LNCaP clone FGC (cell line): ENCODE results near the gene ARHGAP24.
"Not testable (repeated sequence)": the region's sequence is repeated elsewhere in the genome, so short reads cannot be mapped to it uniquely, and the experiment has no call there.

Experiments
- DNase-seq: peaks from one replicate; pipeline ENCODE4 v3.0.0-alpha.2; 2011; ENCODE audit warnings: low read depth
- H3K4me3 ChIP-seq: 2 replicates; pipeline ENCODE4 v1.5.1; 2011; ENCODE audit warnings: mild to moderate bottlenecking, low read depth, low read length, control low read depth
- TF ChIP-seq, protein P1 (sequence below): IDR thresholded peaks from 2 replicates; pipeline ENCODE4 v1.5.1; 2012; ENCODE audit warnings: mild to moderate bottlenecking; ENCODE audit not compliant: control insufficient read depth, insufficient read depth; ENCODE audit errors: extremely low read depth

ARHGAP24 gene

DNA sequence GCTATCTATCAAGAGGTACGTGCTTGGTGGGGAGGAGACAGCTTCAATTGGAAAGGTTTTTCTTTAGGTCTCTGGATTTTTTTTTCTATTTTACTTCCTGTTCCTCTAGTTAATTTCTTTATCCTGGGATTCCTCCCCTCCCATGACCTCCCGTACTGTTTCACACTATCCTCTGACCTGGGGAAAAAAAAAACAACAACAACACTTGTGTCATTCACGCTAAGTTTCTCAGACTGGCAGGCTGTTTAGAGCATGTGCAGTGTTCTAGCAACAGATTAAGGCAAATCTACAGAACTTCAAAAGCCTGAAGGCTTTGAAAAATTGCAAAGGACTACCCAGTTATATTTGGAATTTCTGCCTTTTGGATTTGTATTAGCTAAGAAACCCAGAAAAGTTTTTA lies 358.4 kb downstream of the ARHGAP24 start:
- H3K4me3 ChIP-seq = no peak overlapping the region
- TF ChIP-seq, protein P1, sequence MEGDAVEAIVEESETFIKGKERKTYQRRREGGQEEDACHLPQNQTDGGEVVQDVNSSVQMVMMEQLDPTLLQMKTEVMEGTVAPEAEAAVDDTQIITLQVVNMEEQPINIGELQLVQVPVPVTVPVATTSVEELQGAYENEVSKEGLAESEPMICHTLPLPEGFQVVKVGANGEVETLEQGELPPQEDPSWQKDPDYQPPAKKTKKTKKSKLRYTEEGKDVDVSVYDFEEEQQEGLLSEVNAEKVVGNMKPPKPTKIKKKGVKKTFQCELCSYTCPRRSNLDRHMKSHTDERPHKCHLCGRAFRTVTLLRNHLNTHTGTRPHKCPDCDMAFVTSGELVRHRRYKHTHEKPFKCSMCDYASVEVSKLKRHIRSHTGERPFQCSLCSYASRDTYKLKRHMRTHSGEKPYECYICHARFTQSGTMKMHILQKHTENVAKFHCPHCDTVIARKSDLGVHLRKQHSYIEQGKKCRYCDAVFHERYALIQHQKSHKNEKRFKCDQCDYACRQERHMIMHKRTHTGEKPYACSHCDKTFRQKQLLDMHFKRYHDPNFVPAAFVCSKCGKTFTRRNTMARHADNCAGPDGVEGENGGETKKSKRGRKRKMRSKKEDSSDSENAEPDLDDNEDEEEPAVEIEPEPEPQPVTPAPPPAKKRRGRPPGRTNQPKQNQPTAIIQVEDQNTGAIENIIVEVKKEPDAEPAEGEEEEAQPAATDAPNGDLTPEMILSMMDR = no peak
- no peak for DNase-seq

DNA sequence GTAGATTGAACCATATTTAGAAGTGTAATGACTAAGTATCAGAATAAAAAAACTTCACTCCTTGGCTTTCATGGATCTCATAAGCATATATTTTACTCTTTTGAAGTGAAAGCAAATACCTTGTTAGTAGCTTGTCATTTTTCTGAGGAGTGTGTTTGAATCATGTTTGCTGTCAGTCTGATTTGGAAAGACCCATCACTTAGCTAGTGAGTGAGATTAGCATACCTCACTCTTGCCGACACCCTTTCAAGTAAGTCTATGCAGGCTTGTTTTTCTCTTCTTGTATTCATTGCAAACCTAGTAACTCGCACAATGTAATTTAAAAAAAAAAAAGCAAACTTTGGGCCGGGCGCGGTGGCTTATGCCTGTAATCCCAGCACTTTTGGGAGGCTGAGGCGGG lies 360.0 kb downstream of the ARHGAP24 start:
- DNase-seq = no peak
- no peak overlapping the region for H3K4me3 ChIP-seq
- TF ChIP-seq, protein P1 = no peak

DNA sequence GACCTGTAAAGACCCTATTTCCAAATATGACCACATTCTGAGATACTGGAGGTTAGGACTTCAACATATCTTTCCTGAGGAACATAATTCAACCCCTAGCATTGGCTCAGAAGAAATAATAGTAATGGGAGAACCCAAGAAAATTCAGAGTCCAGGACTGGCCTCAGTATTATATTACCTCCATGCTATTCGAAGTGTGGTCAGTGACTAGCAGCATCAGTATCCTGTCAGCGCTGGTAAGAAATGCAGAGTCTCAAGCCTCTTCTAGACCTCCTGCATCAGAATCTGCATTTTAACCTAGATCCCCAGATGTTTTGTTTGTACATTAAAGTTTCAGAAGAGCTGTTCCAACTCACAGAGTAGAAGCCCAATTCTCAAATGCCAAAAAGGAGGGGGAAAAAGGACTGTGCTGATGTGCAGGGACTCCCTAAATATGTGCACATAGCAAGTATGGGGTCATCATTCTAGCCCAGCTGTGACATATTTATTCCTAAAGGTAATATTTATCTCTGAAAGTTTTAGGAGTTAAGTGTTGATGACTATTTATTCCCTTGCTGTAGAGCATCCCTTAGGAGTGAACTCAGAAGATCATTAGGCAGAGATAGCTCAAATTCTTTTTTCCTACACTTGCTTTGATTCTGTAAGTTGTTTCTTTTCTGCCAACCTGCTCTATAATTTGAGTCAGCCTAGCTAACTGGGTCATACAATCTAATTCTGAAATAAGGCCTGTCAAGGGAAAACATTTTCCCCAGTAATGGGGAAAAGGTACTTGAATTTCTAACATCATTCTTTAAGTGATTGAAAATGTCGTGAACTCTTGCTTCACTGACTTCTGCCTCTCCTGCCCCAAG lies 361.9 kb downstream of the ARHGAP24 start:
- H3K4me3 ChIP-seq = no peak overlapping the region
- DNase-seq = no peak
- TF ChIP-seq, protein P1 = no peak

DNA sequence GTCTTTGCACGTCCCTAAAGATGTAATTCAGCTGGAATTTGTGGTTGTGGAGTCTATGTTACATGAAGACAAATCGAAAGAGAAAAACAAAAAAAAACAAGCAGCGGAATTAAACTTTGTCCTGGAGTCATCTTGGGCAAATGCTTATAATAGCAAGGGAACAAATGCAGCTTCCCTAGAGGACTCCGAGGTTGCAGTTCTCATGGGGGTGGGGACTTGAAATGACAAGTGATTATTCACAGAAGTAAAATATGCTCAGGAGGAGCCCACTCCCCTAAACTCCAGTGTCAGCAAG lies 362.4 kb downstream of the ARHGAP24 start:
- DNase-seq = no peak
- H3K4me3 ChIP-seq = no peak overlapping the region
- TF ChIP-seq, protein P1 = no peak

DNA sequence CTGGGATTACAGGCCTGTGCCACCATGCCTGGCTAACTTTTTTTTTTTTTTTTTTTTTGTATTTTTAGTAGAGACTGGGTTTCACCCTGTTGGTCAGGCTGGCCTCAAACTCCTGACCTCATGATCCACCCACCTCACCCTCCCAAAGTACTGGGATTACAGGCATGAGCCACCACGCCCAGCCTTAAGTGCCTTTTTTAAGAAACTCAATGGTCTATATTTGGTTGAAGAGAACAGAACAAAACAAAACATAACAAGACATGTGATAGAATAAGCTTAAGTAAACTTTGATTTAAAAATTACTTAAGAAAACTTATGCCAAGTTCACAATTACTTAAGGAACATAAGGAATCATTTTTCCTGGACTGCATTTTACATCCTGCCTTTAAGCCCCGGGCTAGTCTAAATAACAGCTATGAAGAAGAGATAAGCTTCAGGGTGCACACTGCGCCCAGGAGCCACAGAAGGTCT lies 365.1 kb downstream of the ARHGAP24 start:
- not testable (repeated sequence) for H3K4me3 ChIP-seq, DNase-seq

DNA sequence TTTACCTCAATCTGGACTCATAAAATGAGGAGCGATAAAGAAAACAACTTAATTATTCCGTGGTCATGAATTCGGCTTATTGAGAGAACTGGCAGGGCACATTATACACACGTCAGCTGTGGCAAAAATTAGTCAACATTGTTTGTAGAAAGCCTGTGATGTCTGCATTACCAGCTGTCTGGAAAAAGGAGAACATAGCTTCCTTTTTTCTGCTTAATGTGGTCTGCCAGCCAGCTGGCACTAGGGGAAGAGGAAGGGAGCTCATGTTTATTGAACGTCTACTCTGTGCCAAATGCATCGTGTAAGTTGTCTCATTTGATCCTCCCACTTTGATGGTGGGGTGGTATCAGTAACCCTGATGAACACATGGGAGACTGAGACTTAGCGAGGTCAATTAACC lies 367.6 kb downstream of the ARHGAP24 start:
- TF ChIP-seq, protein P1 = no peak

DNA sequence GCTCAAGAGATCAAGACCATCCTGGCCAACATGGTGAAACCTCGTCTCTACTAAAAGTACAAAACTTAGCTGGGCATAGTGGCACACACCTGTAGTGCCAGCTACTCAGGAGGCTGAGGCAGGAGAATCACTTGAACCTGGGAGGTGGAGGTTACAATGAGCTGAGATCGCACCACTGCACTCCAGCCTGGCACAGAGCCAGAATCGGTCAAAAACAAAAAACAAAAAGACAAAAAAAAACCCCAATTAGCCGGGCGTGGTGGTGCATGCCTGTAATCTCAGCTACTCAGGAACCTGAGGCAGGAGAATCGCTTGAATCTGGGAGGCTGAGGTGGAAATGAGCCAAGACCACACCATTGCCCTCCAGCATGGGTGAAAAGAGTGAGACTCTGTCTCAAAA lies 378.8 kb downstream of the ARHGAP24 start:
- not testable (repeated sequence) for DNase-seq, H3K4me3 ChIP-seq

More for the DNA sequence above, 367.6 kb downstream of the ARHGAP24 start:
- no peak overlapping the region for H3K4me3 ChIP-seq
- no peak for DNase-seq

DNA sequence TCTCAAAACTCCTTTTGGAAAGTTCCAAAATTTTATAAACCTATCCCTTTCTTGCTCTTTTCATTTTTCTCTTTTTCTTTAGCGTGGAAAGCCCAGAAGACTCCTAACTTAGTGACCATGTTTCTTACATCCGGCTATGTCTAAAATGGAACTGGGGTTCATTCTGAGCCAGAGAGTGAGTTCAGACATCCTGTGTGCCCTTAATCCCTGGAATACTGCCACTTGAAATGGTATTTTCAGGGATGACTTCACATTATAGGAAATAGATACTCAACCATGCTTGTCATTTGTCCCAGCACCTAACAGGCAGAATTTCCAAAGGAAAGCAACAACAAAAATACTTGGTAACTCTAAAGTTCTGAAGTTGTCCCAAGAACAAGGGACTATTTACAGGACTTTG lies 379.6 kb downstream of the ARHGAP24 start:
- TF ChIP-seq, protein P1 = no peak
- no peak for DNase-seq
- no peak overlapping the region for H3K4me3 ChIP-seq
